ENCODE measurements around the gene FTO.

Gene FTO

DNA sequence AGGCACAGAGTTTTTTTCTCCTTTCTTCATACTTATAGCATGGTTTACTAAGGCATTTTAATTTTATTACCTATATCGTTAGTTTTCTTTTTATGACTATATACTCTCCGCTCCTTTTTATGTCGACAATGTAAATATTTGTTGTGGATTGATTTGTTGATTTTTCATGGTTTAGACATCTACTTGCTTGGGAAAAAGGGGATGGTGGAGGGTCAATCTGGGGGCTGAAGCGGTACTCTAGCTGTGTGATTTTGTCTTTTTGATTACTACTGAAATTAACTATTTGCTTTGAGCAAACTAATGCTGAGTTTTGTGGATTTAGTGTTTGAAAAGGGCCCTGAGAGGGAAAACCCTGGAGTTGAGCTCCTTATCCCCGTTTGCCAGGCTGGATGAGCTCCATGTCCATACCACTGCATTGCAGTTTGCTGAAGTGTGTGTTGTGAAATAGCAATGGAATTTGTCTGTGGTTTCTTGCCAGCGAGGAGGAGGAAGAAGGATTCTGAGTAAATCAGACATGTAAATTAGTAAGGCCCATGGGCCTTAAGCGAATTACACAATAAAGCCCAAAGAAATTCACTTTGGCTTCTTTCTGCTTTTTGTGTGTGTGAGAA, 72.0 kb downstream of the FTO start:
- no peak for DNase-seq
- intact Hi-C loops (cut with DNase I): loop anchor here (10.0 kb wide), 3 partner anchors 119 to 1149 kb away; partner anchors contain the start of gene IRX3

DNA sequence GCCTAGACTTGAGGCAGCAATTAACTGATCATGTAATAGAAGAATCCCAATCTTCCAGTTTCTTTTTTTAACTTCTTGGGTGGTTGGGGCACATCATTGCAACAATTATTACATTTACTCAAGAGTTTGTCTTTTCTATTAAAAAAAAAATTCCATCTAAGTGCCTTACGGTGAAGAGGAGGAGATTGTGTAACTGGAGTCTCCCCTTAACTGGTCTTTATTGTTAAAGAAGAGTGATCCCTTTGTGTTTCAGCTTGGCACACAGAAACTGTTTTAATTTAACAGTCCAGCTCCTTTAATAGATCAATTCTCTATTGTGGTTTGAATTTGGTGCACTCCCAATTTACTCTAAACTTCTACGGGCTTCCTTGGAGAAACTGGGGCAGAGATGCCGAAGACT, 75.2 kb downstream of the FTO start:
- intact Hi-C loops (cut with DNase I): loop anchor here (10.0 kb wide), 3 partner anchors 116 to 1146 kb away; partner anchors contain the start of gene IRX3
- DNase-seq: no peak

DNA sequence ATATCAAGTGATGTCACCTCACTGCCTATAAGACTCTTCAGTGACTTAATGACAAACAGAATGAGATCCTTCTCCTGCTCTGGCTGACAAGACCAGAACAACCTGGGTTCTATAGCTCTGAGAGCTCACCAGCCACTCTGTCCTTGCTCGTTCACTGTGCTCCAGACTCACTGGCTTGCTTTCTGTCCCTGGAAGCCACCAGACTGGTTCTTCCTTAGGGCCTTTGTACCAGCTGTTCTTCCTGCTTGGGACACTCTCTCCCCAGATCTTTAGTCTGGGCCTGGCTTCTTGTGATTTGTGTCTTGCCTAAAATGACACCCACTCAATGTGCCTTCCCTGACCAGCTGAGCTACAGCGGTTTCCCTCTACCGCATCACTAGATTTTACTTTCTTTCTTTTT, 76.1 kb downstream of the FTO start:
- no peak for DNase-seq
- intact Hi-C loops (cut with DNase I): no loop called here

DNA sequence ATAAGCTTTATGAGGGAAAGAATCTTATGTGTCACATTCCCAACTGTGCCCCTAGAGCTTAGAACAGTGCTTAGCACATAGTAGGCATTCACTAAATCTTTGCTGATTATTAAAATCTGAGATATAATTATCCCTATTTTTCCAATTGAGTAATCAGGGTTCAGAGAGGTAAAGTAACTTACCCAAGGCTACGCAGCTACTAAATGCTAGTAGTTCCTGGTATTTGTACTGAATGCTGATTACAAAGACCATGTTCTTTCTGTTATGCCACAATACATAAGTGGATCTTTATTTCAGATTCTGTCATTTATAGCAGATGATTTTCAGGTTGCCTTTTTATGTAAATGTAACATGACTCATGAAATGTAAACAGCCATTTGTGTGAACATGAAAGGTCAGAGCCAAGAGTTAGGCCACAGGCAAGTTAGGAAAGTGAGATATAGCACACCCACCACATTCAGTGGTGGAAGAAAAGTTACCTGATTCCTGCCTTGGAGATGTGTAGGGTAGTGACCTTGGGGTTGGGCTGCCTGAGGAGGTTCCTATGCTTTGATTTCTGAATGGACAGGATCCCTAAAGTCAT, 77.2 kb downstream of the FTO start:
- no peak for DNase-seq
- intact Hi-C loops (cut with DNase I): no loop called here

DNA sequence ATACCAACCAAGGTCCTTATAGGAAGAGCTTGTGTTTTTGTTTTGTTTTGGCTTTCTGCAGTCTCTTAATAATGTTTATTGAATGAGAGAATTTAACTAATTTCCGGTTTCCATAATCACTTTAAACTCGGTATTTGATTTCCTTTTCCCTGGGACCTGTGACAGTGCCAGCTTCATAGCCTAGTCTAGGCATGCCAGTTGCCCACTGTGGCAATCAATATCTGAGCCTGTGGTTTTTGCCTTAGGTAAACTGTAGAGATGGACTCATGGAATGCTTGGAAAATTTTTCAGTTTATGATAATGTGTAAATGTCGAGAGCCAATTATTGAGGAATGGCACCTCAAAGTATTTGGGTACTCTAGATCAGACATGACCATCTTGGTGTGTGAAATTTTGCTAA, 78.2 kb downstream of the FTO start:
- no peak for DNase-seq
- intact Hi-C loops (cut with DNase I): no loop called here

DNA sequence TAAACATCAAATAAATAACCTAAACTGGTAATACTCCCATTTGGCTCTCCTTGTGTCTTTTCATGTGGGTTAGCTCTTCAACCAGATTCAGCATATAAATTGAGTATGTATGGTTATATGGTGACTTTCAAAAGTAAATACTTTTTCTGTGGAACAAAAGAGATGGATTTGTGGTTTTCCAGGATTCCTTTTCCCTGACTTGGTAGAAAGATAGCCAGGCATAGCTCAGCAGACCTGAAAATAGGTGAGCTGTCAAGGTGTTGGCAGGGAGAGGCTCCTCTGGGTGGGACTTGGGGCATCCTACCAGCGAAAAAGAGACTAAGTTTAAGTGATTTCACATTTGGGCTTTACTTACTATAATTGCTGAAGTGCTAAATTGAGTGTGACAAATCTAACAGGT, 80.3 kb downstream of the FTO start:
- DNase-seq: no peak
- intact Hi-C loops (cut with DNase I): no loop called here

DNA sequence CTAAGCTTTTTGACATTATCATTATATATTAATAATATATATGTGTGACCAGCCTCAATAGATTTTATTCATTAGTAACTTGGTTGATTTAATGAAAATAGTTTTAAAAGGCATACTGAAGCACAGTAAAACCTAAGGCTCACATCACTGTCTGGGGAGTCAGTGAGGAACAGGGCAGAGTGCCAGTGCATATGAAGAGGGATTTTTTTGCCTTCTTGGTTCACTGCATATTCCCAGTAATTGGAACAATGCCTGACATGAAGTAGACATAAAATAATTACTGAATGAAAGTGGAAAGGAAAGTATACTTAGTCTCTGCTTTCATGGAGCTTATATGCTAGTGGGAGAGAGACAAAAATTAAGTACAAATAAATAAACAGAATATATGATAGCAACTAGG, 81.1 kb downstream of the FTO start:
- no peak for DNase-seq
- intact Hi-C loops (cut with DNase I): no loop called here

DNA sequence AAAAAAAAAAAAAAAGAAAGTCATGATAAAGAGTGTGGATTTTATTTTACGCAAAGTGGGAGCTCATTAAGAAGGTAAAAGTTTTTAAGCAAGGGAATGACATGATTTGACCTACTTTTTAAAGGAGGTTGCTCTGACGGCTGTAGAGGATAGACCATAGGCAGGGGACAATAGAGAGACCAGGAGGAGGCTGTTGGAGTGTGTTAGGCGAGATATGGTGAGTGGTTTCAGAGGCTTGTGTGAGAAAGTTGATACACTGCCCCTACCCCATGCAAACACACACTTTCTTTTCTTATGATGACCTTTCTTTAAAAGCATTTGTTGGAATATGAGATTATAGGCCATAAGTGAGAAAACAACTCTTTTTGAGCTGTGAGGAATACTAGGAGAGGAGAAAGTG, 82.0 kb downstream of the FTO start:
- intact Hi-C loops (cut with DNase I): no loop called here
- no peak for DNase-seq

DNA sequence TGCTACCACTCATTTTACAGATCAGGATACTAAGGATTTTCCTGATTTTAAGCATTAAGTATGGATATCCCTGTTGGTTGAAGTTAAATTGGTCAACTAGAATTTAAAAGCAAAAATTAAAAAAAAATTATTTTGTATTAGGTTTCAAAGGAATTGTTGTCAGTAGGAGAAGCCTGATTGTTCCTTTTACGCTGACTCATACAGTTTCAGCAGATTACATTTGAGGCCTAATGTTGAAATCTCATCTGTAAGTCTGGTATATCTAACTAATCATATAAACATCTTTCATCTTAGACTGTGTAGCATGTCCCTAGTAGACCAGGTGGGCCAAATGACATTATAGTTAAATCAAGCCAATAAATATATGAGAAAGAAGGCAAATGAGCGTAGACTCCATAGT, 83.5 kb downstream of the FTO start:
- intact Hi-C loops (cut with DNase I): no loop called here
- DNase-seq: no peak

DNA sequence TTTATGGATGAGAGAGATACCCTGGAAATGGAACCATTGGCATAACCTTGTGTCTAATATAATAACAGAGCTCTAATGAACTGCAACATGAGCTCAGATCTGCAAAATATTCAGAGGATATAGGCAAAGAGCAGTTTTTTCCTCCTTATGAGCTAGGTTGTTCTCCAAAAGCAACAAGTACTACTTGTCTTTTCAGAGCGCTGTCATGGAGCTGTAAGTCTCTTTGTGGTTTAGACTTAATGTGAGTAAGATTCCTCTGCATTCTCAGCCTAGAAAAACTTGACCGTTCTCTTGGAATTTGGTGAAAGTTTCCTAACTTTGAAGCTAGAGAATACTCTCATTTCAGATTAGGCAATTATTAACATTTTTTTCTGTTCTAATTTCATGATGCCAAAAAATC, 85.2 kb downstream of the FTO start:
- DNase-seq: no peak
- intact Hi-C loops (cut with DNase I): no loop called here

DNA sequence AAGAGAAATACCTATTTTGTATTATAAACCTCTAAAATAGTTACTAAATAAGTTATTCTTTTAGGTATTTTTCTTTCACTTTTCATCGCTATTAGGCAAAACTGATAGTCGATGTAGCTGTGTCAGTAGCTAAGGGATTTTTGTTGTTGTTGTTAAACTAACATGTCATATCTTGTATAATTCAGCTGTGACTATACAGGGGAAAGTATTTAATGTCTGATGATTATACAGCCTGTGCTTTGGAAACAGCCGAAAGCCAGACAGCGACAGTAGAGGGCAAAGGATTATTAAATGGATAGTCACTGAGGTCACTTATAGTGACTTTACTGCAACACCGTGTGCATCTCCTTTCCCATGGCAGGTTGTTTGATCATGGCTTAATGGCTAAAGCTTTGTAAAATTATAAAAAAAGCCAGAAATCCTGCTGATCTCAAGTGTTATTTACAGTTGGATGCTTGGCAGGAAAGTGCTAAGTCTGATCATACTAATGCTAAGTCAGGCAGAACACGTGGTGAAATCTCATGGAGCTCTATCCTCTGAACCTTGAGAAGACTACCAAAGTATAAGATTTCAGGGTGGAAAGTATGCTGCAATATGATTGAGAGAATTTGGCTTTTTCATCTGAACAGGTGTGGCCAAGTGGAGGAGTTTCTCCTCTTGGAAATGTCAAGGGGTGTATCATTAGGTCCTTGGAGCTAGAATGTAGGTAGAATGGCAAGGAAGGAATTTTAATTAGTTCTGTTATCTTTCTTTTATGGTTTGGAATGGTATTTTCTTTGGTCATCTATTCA, 88.4 kb downstream of the FTO start:
- DNase-seq: no peak
- intact Hi-C loops (cut with DNase I): no loop called here

DNA sequence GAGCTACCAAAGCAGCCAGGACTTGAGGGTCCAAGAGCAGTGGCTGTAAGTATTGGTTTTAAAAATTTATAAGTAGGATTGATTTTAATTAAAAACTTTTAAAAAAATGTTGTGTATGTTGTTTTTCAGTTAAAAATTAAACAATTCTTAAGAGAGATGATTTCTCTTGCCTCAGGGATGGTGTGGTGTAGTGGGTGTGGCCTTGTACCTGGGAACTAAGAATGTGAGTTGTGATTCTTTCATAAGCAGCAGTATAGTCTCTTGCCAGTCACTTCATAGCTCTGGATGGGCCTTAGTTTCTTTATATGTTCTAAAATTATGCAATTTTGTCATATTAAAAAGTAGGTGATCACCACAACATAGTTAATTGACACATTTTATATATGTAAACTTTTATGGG, 99.5 kb downstream of the FTO start:
- no peak for DNase-seq
- intact Hi-C loops (cut with DNase I): no loop called here

DNA sequence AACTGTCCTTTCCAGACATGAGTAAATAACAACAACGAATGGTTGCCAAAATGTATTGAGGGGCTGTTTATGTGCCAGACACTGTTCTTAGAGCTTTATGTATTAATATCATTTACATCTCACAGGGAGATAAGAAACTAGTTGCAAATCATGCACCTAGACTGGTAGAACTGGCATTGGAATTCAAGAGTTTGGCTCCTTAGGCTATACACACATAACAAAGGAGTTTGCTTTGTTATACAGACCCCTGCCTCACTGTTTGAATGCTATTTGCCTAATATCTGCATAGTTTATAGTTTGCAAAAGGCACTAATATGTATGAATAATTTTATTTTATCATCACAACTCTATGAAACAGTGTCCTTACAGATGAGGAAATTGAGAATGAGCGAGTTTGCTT, 100.0 kb downstream of the FTO start:
- no peak for DNase-seq
- intact Hi-C loops (cut with DNase I): no loop called here

DNA sequence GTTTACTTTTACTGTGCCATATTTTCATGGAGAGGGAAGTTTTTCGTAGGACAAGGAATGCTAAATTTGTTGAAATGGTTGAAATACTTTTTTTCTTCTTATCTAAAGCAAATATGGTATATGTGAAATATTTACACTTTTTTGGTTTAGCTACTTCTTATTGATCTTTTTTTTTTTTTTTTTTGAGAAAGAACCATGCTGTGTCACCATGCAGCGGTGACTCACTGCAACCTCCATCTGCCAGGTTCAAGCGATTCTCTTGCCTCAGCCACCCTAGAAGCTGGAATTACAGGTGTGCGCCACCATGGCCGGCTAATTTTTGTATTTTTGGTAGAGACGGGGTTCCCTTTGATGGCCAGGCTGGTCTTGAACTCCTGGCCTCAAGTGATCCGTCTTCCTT, 100.5 kb downstream of the FTO start:
- no peak for DNase-seq
- intact Hi-C loops (cut with DNase I): no loop called here

DNA sequence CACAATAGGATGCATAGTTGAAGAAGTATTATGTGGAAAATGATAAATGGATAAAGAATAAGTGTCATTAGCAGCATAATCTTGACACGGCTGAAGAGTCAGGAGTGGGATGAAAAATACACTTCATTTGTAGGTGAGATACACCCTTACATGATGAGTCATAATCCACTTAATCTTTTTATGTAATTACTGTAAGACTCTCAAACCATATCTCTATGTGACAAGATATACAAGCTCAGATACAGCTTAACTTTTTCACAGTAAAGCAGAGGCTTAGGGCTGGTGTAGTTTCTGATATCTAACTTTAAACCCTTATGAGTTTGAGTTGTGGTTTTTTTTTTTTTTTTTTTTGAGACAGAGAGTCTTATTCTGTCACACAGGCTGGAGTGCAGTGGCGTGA, 101.2 kb downstream of the FTO start:
- no peak for DNase-seq
- intact Hi-C loops (cut with DNase I): no loop called here

DNA sequence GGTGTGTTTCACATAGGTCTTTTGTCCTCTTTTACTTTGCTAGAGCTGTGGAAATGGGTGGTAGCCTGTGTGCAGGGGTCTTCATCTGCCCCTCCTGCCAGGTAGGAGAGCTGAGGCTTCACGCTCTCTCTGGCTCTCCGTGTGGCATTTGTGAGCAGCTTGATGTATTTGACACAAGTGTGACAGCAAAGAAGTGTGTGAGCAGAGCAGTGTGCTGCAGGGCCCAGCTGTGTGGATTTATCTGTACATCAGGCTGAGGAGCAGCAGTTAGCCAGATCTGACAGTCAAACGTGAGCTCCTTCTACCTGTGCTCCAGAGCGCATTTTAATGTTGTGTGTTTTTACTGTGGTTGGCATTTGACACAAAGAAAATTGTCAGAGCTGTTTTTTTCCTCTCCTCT, 101.8 kb downstream of the FTO start:
- intact Hi-C loops (cut with DNase I): no loop called here

DNA sequence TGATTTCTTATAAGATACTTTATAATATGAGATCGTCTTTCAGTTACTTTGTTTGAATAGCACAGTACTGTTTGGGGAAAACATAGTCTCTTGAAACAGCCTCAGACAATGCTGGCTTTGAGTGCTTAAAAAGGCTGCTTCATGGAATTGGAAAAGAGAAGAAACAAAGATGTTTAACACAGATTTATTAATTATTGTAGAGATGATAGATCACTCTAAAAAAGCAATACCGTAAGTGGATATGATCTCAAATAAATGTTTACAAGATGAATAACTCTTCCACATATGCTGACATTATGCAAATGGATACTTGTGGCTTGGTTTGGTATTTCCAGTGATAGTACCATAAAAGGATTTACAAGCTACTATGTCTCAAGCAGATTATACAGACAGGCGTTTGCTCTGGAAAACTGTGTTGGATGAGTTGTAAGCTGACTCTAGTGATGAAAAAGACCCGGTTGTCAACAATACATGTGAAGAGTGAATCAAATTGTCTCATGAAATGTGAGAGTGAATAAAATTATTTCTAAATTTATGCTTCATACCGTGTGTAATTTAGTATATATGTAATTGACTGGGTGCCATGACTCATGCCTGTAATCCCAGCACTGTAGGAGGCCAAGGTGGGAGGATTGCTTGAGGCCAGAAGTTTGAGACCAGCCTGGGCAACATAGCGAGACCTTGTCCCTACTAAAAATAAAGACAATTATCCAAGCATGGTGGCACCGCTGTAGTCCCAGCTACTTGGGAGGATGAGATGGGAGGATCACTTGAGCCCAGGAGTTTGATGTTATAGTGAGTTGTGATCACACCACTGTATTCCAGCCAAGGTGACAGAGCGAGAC, 105.4 kb downstream of the FTO start:
- no peak for DNase-seq
- intact Hi-C loops (cut with DNase I): no loop called here

More for the DNA sequence above, 101.8 kb downstream of the FTO start:
- peak in 1 of 10 donors; percentile 11 for DNase-seq

DNA sequence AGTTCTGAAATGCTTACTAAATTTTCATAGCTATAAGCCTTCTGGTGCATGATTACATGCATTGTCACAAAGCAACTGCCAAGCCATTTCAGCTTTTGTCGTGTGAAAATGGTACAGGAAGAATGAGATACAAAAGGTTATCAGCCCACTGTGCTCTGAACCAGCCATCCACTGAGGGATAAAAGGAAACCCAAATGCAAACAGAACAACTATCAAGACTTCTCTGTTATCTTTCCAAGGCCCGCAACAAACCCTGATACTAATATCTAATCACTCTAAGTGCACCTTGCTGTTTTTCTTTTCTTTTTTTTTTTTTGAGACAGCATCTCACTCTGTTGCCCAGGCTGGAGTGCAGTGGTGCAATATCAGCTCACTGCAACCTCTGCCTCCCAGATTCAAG, 109.0 kb downstream of the FTO start:
- DNase-seq: no peak
- intact Hi-C loops (cut with DNase I): no loop called here

DNA sequence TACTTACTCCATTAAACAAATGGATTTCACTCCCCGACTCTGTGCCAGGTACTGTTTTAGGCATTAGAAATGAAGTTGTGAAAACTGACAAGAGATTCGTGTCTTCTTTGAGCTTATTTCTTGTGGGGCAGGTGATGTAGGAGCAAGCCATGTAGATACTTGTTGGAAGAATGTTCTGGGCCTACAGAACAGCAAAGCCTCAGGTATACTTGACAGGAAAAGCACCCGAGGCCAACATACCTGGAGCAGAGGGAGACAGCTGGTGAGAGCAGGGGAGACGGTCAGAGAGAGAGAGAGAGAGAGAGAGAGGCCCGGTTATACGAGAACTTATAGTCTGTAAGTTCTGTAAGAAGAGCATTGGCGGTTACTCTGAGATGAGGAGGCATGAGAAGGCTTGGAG, 110.8 kb downstream of the FTO start:
- DNase-seq: no peak

DNA sequence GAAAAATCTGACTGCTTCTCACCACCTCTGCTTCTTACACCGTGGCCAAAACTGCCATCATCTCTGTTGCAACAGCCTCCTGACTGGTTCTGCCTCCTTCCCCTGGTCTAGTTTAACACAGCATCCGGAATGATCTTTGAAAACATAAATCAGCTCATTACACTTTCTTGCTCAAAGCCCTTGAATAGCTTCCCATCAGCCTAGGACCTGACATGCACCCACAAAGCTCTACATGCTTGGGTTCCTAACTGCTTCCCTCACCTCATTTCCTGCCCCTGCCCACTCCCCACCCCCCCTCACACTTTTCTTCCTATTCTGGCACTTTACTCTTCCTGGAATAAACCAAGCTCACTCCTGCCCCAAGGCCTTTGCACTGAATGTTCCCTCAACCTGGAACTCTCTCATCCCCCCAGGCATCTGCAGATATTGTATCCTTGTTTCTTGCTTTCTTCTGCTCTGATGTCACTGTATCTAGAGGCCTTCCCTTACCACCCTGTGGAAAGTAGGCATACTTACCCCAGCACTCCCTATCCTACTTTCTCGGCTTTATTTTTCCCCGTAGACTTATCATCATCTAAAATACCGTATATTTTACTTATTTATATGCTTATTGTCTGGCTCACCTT, 112.4 kb downstream of the FTO start:
- peak in 1 of 10 donors; percentile 14 for DNase-seq
- intact Hi-C loops (cut with DNase I): no loop called here

More for the DNA sequence above, 110.8 kb downstream of the FTO start:
- intact Hi-C loops (cut with DNase I): no loop called here

All from posterior cingulate gyrus (tissue), 11 donors.